GM18867 (cell line): Measurements from ENCODE around the gene YIPF5.

Source experiments
- ATAC-seq: cut with Tn5 transposase; IDR thresholded peaks from one replicate; pipeline ENCODE4 v1.9.1; 2021; ENCODE audit warnings: mild to moderate bottlenecking, moderate library complexity; ENCODE audit not compliant: unreplicated experiment

Gene YIPF5

GRCh38 chr5:144183254-144183889, 12.9 kb upstream of the YIPF5 start:
- ATAC-seq = no peak

- no peak for ATAC-seq
These were observed 8.8 kb upstream of the YIPF5 start for GRCh38 chr5:144179226-144179625.

DNA sequence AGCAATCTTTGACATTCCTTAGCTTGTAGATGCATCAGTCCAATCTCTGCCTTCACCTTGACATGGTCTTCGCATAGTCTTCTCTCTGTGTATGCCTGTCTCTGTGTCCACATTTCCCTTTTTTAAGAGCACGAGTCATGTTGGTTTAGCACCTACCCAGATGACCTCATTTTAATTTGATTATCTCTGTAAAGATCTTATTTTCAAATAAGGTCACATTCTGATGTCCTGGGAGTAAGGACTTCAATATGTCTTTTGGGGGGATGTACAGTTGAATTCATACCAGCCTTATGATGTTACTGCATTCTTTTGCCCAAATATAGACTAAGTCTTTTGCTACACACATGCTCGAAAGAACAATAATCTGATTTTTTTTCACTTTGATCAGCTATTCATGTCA, 7.1 kb upstream of the YIPF5 start:
- ATAC-seq = no peak

DNA sequence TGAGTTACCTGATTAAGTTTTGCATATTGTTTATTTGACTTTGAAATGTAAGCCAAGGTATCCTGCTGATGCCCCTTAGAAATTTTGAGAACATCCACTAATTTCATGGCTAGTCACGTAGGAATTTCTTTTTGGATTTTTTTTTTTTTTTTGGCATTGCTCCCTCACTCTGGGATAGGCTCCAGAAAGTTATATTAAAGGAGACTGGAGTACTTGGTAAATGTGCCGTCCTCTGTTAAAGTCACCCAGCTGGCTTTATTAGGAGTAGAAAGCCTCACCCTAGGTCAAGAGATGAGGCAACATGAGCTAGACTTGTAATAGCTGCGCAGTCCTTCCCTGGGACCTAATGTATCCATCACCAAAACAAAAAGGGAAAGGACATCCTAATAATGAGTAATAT, 3.3 kb upstream of the YIPF5 start:
- ATAC-seq = no peak

GRCh38 chr5:144169904-144170275, 569 bp downstream of the YIPF5 start:
- ATAC-seq = peak; percentile 0

DNA sequence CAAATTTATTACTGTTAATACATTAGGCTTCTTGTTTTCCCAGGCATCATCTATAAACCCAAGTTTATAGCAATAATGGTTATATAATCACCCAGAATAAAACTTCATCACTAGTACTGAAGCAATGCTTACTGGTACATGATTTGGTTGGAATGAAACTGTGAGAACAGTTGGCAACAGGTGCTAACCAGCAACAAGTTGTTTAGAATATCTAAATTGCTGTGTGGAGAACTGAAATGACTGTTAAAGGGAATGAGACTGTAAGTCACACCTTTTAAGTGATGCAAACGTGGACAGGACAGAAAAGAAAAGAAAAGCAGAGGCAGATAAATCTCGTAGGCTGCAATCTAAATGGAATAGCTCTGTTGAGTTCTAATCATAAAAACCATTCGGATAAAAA, 2.5 kb downstream of the YIPF5 start:
- no peak for ATAC-seq

DNA sequence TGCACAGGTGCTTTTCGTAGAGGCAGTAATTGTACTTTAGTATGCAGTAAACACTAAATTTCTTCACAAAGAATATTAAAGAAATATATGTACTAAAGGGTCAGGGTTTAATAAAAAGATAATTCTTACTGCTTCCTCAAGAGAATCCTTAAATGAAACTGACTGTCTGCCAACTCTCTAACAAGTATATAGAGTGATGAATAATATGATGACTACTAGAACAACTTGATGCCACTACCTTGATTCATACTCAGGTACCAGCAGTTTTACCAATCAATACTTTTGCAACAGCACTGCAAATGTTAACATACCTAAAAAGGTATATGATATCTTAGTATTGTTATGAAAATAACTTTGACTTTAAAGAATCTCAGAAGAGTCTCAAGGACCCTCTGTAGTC, 3.8 kb downstream of the YIPF5 start:
- no peak for ATAC-seq

DNA sequence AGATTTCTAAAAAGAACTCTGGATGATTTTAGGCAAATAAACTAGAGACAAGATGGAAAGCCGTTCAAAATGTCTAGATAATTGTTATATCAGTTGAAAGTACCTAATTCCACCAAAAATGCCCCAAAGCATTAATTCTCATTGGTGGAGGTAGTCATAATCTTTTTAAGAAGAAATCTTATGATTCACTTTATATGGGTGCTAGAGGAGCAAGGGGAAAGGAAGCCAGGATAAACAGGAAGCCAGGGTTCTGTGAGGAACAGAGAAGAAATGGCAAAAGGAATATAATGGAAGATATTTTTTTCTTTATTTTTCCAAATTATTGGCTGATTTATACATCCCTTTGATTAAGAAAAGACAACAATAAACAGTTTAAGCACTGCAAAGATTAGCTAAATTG, 7.8 kb downstream of the YIPF5 start:
- no peak for ATAC-seq

GRCh38 chr5:144156767-144157171, 13.7 kb downstream of the YIPF5 start:
- ATAC-seq = no peak

DNA sequence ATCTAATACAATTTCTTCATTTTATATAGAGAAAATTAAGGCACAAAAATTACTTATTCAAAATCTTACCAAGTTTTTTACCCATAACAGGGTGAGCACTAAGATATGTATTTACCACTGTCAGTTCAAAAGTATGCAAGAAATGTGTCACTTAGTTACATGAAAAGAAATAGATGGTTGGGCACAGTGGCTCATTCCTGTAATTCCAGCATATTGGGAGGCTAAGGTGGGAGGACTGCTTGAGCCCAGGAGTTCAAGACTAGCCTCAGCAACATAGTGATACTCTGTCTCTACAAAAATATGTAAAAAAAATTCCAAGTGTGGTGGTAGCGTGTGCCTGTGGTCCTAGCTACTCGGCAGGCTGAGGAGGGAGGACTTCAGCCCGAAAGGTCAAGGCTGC, 19.4 kb downstream of the YIPF5 start:
- ATAC-seq = no peak

GRCh38 chr5:144144956-144145751, 25.3 kb downstream of the YIPF5 start:
- ATAC-seq = no peak

DNA sequence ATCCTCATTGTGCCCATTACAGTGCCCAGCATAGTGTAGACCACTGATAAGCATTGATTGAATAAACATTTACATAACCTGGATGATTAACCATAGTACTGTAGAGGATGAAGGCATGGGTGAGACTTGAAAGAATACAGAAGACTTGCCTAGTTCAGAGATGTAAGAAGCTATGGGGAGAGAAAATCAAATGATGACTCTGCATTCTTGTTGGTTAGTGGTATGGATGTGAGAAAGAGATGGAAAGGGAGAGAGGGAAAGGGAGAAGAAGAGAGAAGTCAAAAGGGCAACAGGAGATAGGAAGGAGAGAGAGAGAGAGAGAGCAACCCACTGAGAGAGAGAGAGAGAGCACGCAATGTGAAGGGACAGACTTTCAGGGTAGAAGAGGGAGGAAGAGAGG, 26.8 kb downstream of the YIPF5 start:
- ATAC-seq = no peak

DNA sequence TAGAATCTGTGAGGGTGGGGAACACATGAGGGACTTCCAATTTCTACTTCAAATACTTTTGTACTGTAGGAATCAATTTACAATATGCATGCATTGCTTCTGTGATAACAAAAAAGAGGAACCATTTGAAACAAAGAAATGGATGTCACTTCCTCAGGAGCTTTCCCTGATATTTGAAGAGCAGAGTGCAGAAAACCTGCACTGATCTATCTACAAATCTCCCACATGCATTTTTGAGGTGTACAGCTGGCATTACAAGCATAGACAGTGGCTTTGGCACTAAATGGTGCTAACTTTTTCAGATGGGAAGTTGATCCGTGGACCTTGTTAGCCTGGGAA, 27.7 kb downstream of the YIPF5 start:
- ATAC-seq = no peak

DNA sequence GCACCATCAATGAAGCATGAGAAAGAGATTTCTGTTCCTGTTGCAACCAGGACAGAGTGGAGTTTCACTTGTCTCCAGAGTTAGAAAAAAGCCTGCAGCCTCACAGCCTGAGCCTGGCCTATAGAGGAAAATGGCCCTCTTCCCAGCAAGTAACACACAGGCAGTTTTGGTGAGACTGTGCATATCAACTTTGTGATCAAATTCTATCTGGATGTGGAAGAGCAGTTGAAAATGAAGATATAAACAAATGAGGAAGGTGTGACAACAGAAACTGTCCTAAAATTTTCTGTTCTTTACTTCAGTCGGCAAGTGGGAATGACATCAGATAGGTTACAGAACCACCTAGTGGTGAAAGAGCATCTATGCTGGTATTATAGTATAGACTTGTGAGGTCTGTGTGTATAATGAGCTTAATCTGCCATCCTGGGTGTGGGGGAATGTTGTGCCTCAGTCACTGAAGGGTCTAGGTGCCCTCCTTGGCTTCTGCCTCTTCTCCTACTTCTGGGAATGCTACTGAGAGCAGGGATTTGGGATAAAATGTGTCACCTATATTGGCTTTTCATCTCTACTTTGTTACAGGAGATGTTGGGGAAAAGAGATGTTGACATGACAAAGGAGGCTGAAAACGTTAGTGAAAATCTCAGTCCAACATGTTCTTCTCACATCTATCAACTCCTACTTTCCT, 28.2 kb downstream of the YIPF5 start:
- peak; percentile 96 for ATAC-seq

DNA sequence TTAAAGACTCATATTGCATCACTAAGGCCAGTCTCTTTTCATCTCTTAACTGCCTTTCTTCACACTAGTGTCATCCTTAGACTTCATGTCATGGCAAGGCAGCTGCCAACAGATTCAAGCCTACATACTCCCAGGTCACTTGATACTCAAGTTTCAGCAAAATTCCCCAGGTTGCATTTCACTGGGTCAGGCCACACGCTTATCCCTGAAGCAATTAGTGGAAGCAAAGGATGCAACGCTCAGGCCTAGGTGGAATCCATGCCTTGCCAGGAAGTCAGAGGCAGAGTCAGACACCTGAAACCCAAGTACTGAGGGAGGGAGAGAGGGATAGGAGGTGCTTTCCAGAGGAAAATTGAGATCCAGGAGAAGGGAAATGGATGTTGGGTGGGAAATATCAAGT, 28.9 kb downstream of the YIPF5 start:
- ATAC-seq = no peak

GRCh38 chr5:144139586-144139985, 30.9 kb downstream of the YIPF5 start:
- no peak for ATAC-seq

DNA sequence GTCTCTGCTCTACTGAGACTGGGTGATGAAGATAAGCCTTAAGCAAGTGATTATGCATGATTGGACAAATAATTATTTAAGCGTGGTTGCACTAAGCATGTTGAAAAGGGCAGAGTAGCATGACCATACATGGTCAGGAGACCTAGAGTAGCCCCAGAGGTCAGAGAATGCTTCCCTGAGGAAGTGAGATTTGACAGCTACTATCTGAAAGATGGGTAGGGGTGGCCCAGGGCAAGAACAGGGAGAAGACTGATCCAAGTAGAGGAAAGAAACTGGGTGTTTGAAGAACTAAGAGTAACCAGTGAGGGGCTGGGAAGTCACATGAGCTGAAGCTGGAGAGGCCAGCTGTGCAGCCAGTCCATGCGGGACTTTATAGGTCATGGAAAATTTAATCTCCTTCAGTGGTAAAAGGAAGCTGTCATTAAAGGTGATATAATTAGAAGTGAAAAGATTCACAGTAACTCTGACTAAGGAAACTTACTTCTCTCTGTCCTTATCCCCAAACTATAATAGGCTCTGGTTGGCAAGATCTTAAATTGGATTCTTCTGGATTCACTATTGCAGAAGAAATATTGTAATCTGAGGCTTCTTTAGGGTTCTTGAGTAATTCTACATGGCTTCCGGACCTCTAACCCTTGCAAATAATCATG, 35.2 kb downstream of the YIPF5 start:
- peak; percentile 56 for ATAC-seq

- ATAC-seq = no peak
These were observed 36.1 kb downstream of the YIPF5 start for GRCh38 chr5:144134194-144134826.

GRCh38 chr5:144133050-144133633, 37.3 kb downstream of the YIPF5 start:
- no peak for ATAC-seq

DNA sequence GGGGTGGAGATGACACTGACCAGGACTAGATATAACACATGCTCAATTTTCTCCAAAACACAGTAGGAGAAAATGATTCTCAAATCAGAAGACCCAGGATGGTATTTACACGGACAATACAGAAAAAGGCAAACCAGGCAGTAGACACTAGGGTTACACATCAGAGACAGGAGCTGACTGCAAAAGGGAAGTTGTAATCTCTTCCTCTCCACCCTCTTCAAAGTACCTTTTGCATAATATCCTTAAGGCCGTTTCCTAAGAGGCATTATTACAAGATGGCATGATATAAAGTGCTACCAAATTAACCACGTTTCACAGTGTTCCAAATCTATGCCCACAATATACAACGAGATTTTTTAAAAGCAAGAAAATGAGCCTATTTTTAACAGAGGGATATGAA, 39.2 kb downstream of the YIPF5 start:
- no peak for ATAC-seq

GRCh38 chr5:144130306-144130705, 40.2 kb downstream of the YIPF5 start:
- ATAC-seq = no peak
